ENCODE results near the gene TMEM147. TPM values are rescaled to one million over a fixed set of nuclear protein-coding genes. Genes with fewer than 3 reads are reported as not detected.
A peak's percentile ranks its signal among the peaks of the same experiment; 100 is the strongest.

Gene TMEM147
- total and polyA plus RNA-seq, 2 of the 13 experiments (the other 11 are each of a cell fraction or from before 2014, with no cell fraction given) = 141 to 176 TPM

GRCh38 chr19:35545001-35545854 is at the start of gene TMEM147 (continued):
- TF ChIP-seq ARNT2 (CRISPR knock-in tag; IDR thresholded peaks at IDR 0.05; ENCODE audit: low read depth) (peak; percentile 94), KLF6 (CRISPR knock-in tag; IDR thresholded peaks at IDR 0.05) (peak; percentile 90), MLX (CRISPR knock-in tag; IDR thresholded peaks at IDR 0.05) (peak; percentile 51; the same call in 1 of the 2 replicates), YEATS4 (CRISPR knock-in tag; IDR thresholded peaks at IDR 0.05; ENCODE audit: borderline replicate concordance) (peak; percentile 86), NFAT5 (CRISPR knock-in tag; IDR thresholded peaks at IDR 0.05) (0 out of 2 replicates have a peak, but pooled peaks have one; percentile 21), MAX (IDR thresholded peaks at IDR 0.05) (peak; percentile 73), YEATS2 (CRISPR knock-in tag; IDR thresholded peaks at IDR 0.05; ENCODE audit: borderline replicate concordance) (0 out of 2 replicates have a peak, but pooled peaks have one; percentile 89), HNRNPLL (IDR thresholded peaks at IDR 0.05; ENCODE audit: low read depth, low read length, poor library complexity, severe bottlenecking) (peak; percentile 28), ZNF230 (CRISPR knock-in tag; IDR thresholded peaks at IDR 0.05) (no peak), THAP9 (CRISPR knock-in tag; IDR thresholded peaks at IDR 0.05; ENCODE audit: borderline replicate concordance) (no peak; the same call in 1 of the 2 replicates), HOXD1 (CRISPR knock-in tag; IDR thresholded peaks at IDR 0.05) (peak; percentile 66; the same call in 1 of the 2 replicates), ZNF275 (CRISPR knock-in tag; IDR thresholded peaks at IDR 0.05; ENCODE audit: borderline replicate concordance) (peak; percentile 56; the same call in 1 of the 2 replicates), HNRNPL (IDR thresholded peaks at IDR 0.05; ENCODE audit: low read depth, low read length) (no peak), MAF1 (CRISPR knock-in tag; IDR thresholded peaks at IDR 0.05; ENCODE audit: borderline replicate concordance) (0 out of 2 replicates have a peak, but pooled peaks have one; percentile 41), MIXL1 (CRISPR knock-in tag; IDR thresholded peaks at IDR 0.05) (no peak), SRSF9 (IDR thresholded peaks at IDR 0.05; ENCODE audit: borderline replicate concordance, insufficient read depth, low read depth, low read length, poor library complexity, severe bottlenecking) (no peak)

Measured in HepG2 (cell line).